Measurements from ENCODE around the gene MAML3. TPM values are rescaled to one million over a fixed set of nuclear protein-coding genes. Genes with fewer than 3 reads are reported as not detected.

MAML3 gene
- polyA plus RNA-seq, 1 donor (not counting 4 experiments of a cell fraction or from before 2014, with no cell fraction given), result 0.68 TPM

GRCh38 chr4:140092094-140092851, 61.7 kb downstream of the MAML3 start:
- Histone ChIP-seq H3K36me3 (ENCODE audit: control insufficient read depth in 2 of 2, extremely low read depth in 1 of 2, insufficient read depth in 2 of 2, low read length in 2 of 2) (no peaks in the 10 kb centered on the region), H3K4me2 (ENCODE audit: control insufficient read depth, extremely low read depth, insufficient read depth, low read depth, low read length) (peak overlapping the region; percentile 81), H3K9me1 (ENCODE audit: control insufficient read depth, extremely low read depth, insufficient read depth, low read length) (no peaks in the 10 kb centered on the region), H3K27ac (ENCODE audit: control insufficient read depth, insufficient read depth, low read length) (no peak overlapping the region), H3K9ac (ENCODE audit: control insufficient read depth, extremely low read depth, insufficient read depth, low read length) (peak overlapping the region; percentile 20), H3K9me3 (ENCODE audit: control insufficient read depth, low read depth, low read length) (no peaks in the 10 kb centered on the region), H4K20me1 (ENCODE audit: control insufficient read depth, extremely low read depth, insufficient read depth, low read length) (no peaks in the 10 kb centered on the region), H3K4me1 (ENCODE audit: control insufficient read depth, extremely low read depth, insufficient read depth, low read length) (peaks cover 34% of the 10 kb centered on the region), H3K4me3 (ENCODE audit: control insufficient read depth in 2 of 3, extremely low read depth in 1 of 3, insufficient read depth in 2 of 3, low read depth in 1 of 3, low read length in 3 of 3) (peak overlapping the region in 2 of 3 experiments; percentile 44 to 52), H2AFZ (ENCODE audit: control insufficient read depth, low read length) (peak overlapping the region; percentile 85), H3K27me3 (ENCODE audit: control insufficient read depth, extremely low read depth, insufficient read depth, low read length) (no peaks in the 10 kb centered on the region), H3K79me2 (ENCODE audit: control insufficient read depth, insufficient read depth, low read length) (no peaks in the 10 kb centered on the region)
- DNase-seq (ENCODE audit: low read depth, low spot score), result no peak
- dilution Hi-C loops (cut with MboI; ENCODE audit: extremely low pct_ligation_motif_present, low sequenced_read_pairs), result no loop called here
- no peak for TF ChIP-seq CTCF (optimal IDR thresholded peaks at IDR 0.05 in 1 of 3, IDR thresholded peaks at IDR 0.05 in 1 of 3, conservative IDR thresholded peaks at IDR 0.05 in 1 of 3; ENCODE audit: extremely low read depth in 1 of 3, insufficient read depth in 2 of 3, low read length in 3 of 3)
- TF ChIP-seq EZH2 (IDR thresholded peaks at IDR 0.05; ENCODE audit: low read length), result no peak
- peak; percentile 29 for FAIRE-seq

GRCh38 chr4:140091305-140091704, 62.7 kb downstream of the MAML3 start:
- Histone ChIP-seq H4K20me1 (ENCODE audit: control insufficient read depth, extremely low read depth, insufficient read depth, low read length) (no peaks in the 10 kb centered on the region), H3K9me1 (ENCODE audit: control insufficient read depth, extremely low read depth, insufficient read depth, low read length) (no peaks in the 10 kb centered on the region), H3K27ac (ENCODE audit: control insufficient read depth, insufficient read depth, low read length) (no peak overlapping the region), H3K79me2 (ENCODE audit: control insufficient read depth, insufficient read depth, low read length) (no peaks in the 10 kb centered on the region), H3K4me3 (ENCODE audit: control insufficient read depth in 2 of 3, extremely low read depth in 1 of 3, insufficient read depth in 2 of 3, low read depth in 1 of 3, low read length in 3 of 3) (no peak overlapping the region), H3K36me3 (ENCODE audit: control insufficient read depth in 2 of 2, extremely low read depth in 1 of 2, insufficient read depth in 2 of 2, low read length in 2 of 2) (no peaks in the 10 kb centered on the region), H3K4me2 (ENCODE audit: control insufficient read depth, extremely low read depth, insufficient read depth, low read depth, low read length) (no peak overlapping the region), H2AFZ (ENCODE audit: control insufficient read depth, low read length) (no peak overlapping the region), H3K9ac (ENCODE audit: control insufficient read depth, extremely low read depth, insufficient read depth, low read length) (no peak overlapping the region), H3K9me3 (ENCODE audit: control insufficient read depth, low read depth, low read length) (no peaks in the 10 kb centered on the region), H3K27me3 (ENCODE audit: control insufficient read depth, extremely low read depth, insufficient read depth, low read length) (no peaks in the 10 kb centered on the region), H3K4me1 (ENCODE audit: control insufficient read depth, extremely low read depth, insufficient read depth, low read length) (peaks cover 29% of the 10 kb centered on the region)
- DNase-seq (ENCODE audit: low read depth, low spot score), result no peak
- TF ChIP-seq EZH2 (IDR thresholded peaks at IDR 0.05; ENCODE audit: low read length) (no peak), CTCF (optimal IDR thresholded peaks at IDR 0.05 in 1 of 3, IDR thresholded peaks at IDR 0.05 in 1 of 3, conservative IDR thresholded peaks at IDR 0.05 in 1 of 3; ENCODE audit: extremely low read depth in 1 of 3, insufficient read depth in 2 of 3, low read length in 3 of 3) (no peak)
- no peak for FAIRE-seq
- dilution Hi-C loops (cut with MboI; ENCODE audit: extremely low pct_ligation_motif_present, low sequenced_read_pairs), result no loop called here
